D721Med (cell line): Measurements from ENCODE around the gene HFE.
"Not testable (repeated sequence)": the region's sequence is repeated elsewhere in the genome, so short reads cannot be mapped to it uniquely, and the experiment has no call there.

ENCODE experiments used
- DNase-seq: peaks from one replicate; pipeline ENCODE4 v3.0.0; 2011; ENCODE audit warnings: low spot score; ENCODE audit not compliant: insufficient read length
- FAIRE-seq: peaks from 2 replicates; lab custom pipeline; 2011; peaks lifted over from hg19 to GRCh38; lab: Jason Lieb, UNC
- CTCF ChIP-seq: IDR thresholded peaks from 2 replicates; pipeline ENCODE4 v1.5.1; 2012; ENCODE audit warnings: mild to moderate bottlenecking, control low read depth; ENCODE audit not compliant: insufficient read depth; ENCODE audit errors: missing control alignments

The HFE gene

GRCh38 chr6:26055719-26056582 lies 31.3 kb upstream of the HFE start:
- DNase-seq (peak; percentile 47), FAIRE-seq (no peak)
- no peak for TF ChIP-seq CTCF

- DNase-seq (no peak), FAIRE-seq (no peak)
- TF ChIP-seq CTCF = no peak
Observed at GRCh38 chr6:26056583-26057350, 30.5 kb upstream of the HFE start.

- DNase-seq (no peak), FAIRE-seq (no peak)
- TF ChIP-seq CTCF = no peak
Observed at GRCh38 chr6:26057899-26058298, 29.3 kb upstream of the HFE start.

GRCh38 chr6:26058477-26059033 lies 28.7 kb upstream of the HFE start:
- FAIRE-seq, DNase-seq: not testable (repeated sequence)

- no peak for FAIRE-seq
- TF ChIP-seq CTCF = no peak
- no peak for DNase-seq
Observed at GRCh38 chr6:26059941-26060340, 27.3 kb upstream of the HFE start.

GRCh38 chr6:26064619-26065257 lies 22.5 kb upstream of the HFE start:
- TF ChIP-seq CTCF = peak; percentile 74
- DNase-seq = no peak
- FAIRE-seq = no peak

- DNase-seq (no peak), FAIRE-seq (peak; percentile 16)
- TF ChIP-seq CTCF = peak; percentile 84
Observed at GRCh38 chr6:26065952-26066380, 21.3 kb upstream of the HFE start.
